AG10803 (cell line): ENCODE results near the gene HMGB1.
"Not testable (repeated sequence)": the region's sequence is repeated elsewhere in the genome, so short reads cannot be mapped to it uniquely, and the experiment has no call there.

Source experiments
- DNase-seq: peaks from one replicate; pipeline ENCODE4 v3.0.0; 2010; ENCODE audit warnings: low read depth
- H3K4me3 ChIP-seq: 2 replicates; pipeline ENCODE4 v1.5.1; 2011; ENCODE audit warnings: mild to moderate bottlenecking, low read length, control low read depth
- TF ChIP-seq, protein P1 (sequence below): conservative IDR thresholded peaks from 2 replicates; pipeline ENCODE4 v1.5.1; 2011; ENCODE audit warnings: mild to moderate bottlenecking, low read length, control low read depth, inconsistent platforms

Gene HMGB1

GRCh38 chr13:30466841-30467252 is 1.1 kb upstream of the HMGB1 start:
- H3K4me3 ChIP-seq = no peak overlapping the region
- no peak for DNase-seq
- TF ChIP-seq, protein P1, sequence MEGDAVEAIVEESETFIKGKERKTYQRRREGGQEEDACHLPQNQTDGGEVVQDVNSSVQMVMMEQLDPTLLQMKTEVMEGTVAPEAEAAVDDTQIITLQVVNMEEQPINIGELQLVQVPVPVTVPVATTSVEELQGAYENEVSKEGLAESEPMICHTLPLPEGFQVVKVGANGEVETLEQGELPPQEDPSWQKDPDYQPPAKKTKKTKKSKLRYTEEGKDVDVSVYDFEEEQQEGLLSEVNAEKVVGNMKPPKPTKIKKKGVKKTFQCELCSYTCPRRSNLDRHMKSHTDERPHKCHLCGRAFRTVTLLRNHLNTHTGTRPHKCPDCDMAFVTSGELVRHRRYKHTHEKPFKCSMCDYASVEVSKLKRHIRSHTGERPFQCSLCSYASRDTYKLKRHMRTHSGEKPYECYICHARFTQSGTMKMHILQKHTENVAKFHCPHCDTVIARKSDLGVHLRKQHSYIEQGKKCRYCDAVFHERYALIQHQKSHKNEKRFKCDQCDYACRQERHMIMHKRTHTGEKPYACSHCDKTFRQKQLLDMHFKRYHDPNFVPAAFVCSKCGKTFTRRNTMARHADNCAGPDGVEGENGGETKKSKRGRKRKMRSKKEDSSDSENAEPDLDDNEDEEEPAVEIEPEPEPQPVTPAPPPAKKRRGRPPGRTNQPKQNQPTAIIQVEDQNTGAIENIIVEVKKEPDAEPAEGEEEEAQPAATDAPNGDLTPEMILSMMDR = no peak

- TF ChIP-seq, protein P1 = no peak
- H3K4me3 ChIP-seq = peak overlapping the region; percentile 45
- DNase-seq = peak; percentile 4
Observed at GRCh38 chr13:30466358-30466714, 600 bp upstream of the HMGB1 start.

- DNase-seq = no peak
- TF ChIP-seq, protein P1 = no peak
- peak overlapping the region; percentile 65 for H3K4me3 ChIP-seq
Observed at GRCh38 chr13:30465343-30465592, 468 bp downstream of the HMGB1 start.

GRCh38 chr13:30464496-30465342 is 1.0 kb downstream of the HMGB1 start:
- peak; percentile 87 for DNase-seq
- TF ChIP-seq, protein P1 = no peak

DNA sequence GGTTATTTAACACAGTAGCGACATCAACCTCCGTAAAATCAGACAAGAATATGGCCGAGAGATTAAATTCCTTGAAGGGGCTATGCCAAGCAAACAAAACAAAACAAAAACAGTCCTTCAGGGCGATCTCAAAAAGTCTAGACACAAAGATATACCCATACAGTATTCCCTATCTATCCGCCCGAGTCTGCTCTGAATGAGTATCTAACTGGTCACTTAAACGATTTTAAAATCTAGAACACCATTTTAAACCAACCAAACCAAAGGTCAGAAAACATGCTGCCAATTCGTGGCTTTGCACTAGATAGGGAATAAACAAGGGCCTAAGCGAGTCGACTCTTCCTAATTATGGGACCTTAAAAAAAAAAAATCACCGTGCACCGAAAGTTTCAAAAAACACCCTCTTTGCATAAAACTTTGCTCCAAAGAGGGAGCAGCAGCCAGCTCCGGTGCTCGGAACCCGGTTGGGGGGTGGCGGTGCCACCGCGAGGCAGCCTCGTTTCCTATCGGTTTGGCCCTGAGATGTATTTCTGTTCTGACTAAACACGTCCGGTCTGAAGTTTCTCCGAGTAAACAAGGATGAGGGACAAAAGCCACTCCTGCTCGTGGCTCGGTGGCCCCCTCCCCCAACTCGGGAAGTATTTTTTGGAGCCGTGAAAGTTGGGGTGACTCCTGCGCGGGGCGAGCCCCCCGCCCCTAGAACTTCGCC is 1.8 kb downstream of the HMGB1 start:
- peak overlapping the region; percentile 75 for H3K4me3 ChIP-seq
- peak; percentile 68 for DNase-seq
- TF ChIP-seq, protein P1 = no peak

More at GRCh38 chr13:30464496-30465342, 1.0 kb downstream of the HMGB1 start:
- H3K4me3 ChIP-seq = peak overlapping the region; percentile 75

DNA sequence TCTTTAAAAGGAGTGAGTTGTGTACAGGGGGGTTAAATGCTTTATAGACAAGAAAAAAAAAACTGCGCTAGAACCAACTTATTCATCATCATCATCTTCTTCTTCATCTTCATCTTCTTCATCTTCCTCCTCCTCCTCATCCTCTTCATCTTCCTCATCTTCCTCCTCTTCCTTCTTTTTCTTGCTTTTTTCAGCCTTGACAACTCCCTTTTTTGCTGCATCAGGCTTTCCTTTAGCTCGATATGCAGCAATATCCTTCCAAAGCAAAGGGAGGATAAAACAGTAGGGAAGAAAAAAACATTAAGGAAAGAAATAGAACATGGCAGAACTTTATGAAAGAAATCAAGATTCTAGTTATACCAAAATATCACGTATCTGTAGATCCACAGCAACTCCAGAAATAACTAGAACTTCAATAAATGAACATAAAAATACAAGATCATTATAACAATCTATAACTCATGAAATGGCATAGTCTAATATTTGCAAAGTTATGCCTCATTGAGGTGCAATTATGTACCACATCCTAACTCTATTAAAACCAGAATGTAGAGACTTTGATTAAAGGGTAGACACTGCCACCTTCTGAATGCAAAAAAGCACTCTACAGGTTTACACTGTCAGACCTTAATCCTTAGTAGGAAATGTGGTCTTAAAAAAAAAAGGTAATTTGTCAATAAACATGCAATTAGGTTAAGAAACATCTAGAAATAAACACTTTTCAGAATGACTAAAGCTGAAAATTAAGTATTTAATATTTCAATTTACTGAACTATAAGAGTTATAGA is 4.3 kb downstream of the HMGB1 start:
- DNase-seq = peak; percentile 61
- TF ChIP-seq, protein P1 = peak; percentile 69
- H3K4me3 ChIP-seq = not testable (repeated sequence)
